HG03432 (cell line): ENCODE data around the gene AKR1C1.
"Not testable (repeated sequence)": the region's sequence is repeated elsewhere in the genome, so short reads cannot be mapped to it uniquely, and the experiment has no call there.

Experiments used
- ATAC-seq: cut with Tn5 transposase; IDR thresholded peaks from one replicate; pipeline ENCODE4 v1.9.1; 2021; ENCODE audit warnings: mild to moderate bottlenecking, moderate library complexity; ENCODE audit not compliant: unreplicated experiment

Gene AKR1C1

DNA sequence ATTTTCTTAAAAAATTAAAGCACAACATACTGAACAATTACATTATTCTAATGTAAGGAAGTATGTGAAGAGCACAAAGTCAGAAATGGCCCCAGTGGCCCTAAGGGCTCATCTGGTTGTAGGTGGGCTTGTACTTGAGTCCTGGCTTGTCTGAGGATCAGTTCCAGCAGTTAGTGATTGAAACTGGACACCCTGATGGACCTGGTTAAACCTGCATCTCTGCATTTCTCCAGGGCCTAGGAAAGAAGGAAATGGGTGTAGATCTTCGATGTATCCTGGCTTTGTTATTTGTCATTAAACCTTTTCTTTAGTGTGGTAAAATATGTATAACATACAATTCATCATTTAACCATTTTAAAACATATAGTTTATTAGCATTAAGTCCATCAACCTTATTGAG, 50.2 kb downstream of the AKR1C1 start:
- ATAC-seq = no peak

DNA sequence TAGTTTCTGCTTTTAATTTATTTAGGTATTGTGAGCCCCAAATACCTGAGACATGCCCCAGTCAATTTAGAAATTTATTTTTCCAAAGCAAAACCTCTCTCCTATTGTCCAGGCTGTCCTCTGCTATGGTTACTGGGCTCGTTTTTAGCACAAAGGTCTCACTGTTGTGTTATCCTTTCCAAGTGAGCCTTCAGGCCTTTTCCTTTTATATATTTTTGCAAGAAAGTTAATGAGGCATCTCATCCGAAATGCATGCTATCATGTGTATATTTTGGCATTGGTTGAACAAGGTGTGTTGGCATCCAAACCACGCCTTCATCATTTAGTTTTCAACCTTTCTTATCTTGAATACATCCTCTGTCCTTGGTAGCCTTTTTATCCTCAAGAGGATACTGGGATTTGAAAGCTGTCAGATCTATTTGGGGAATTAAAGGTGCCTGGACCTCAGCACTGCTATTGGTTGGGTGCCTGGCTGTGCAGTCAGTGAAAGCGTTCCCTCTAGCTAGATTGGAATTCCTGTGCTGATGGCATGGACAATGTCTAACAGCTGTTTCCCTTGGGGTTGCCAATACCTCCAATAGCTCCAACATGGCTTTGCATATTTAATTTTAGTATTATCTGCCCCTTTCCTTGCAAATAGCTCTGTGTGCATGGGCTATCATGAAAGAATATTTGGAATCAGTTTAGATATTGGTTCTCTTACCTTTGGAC, 51.1 kb downstream of the AKR1C1 start:
- ATAC-seq = not testable (repeated sequence)

DNA sequence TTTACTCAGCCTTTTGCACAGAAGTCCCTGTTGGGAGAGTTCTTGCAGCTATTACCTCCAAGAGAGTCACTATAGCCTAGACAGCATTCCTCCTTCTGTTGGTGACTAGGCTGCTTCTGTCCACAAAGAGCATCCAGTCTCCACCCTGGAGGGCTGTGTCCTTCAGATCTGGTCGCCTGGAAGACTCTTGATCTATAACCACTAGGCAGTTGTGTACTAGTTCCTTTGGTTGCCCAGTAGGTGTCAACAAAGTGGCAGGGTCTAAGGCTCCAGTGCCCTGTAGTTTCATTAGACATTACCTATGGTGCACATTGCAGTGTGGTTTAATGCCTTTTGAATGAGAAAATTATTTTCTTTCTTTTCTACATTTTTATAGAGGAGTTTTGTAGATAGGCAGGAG, 51.7 kb downstream of the AKR1C1 start:
- ATAC-seq = no peak

DNA sequence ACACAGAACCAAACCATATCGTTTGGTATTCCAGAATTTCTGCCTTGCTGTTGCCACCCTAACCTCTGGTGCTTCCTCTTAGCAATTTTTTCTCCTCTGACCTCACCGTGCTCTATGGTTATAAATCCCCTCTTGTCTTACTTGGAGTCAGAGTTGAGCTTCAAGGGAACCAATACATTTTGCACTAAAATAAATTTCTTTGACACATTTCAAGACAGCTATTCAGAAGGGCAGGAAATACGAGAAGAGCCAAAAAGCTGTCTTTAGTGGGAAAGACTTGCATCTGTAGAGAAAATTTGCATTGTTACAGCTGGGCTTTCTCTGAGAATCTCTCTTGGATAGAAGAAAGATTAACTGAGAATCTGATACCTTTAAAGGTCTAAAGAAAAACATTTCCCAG, 54.9 kb downstream of the AKR1C1 start:
- no peak for ATAC-seq

DNA sequence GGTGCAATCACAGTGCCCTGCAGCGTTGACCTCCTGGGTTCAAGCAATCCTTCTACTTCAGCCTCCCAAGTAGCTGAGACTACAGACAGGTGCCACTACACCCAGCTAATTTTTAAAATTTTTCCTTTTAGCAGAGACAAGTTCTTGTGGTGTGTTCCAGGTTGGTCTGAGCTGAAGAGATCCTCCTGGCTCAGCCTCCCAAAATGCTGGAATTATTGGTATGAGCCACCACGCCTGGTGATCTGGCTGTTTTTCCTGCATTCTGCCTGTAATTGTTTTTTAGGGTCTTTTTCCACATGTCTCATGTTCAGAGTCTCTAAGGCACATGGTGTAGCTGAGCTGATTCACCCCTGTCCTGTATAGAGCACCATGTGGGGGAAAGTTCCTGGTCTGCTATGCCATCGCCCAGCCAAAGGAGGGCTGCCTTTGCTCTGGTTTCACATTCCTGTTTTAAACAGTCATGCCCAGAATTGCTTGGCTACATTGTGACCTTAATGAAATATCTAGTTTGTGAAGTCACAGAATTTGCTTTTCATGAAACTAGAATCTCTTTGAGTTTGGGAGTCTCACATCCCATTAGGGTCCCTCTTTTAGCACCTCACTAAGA, 55.6 kb downstream of the AKR1C1 start:
- ATAC-seq = not testable (repeated sequence)

DNA sequence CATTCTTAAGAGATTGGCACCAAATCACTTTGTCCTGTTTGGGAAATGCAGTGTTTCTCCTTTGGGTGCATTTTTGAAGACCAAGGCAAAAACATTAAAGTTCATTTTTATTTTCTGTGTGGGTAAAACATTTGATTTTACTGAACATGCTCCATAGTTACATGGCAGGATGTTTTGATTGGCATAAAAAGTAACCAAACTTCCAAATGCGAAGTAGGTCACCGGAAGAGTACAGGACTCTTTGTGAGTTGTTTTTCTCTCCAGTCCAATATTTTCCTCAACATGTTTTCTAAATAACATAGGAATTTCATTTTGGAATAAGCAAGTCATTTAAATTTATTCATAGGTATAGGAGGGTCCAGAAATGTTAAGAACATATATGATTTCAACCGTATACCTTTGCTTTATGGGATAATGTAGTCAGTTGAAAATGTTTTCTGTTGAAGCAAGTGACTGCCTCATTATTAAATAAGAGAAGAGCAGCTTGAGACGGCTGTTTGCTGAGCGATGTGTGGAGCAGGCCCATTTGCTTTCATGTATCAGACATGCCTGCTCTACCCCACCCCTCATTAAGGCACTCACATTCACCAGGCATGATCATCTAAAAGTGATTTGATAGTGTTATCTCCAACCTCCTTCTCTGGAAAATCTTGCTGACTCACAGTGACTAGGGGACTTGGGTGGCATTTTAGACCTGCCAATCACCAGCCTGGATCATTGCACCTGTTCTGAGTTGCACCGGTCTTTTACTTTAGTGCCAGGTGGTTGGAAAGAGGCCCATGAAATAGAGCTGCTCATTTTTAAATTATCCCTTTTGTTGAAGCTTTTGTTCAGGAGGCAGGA, 56.8 kb downstream of the AKR1C1 start:
- ATAC-seq = not testable (repeated sequence)

DNA sequence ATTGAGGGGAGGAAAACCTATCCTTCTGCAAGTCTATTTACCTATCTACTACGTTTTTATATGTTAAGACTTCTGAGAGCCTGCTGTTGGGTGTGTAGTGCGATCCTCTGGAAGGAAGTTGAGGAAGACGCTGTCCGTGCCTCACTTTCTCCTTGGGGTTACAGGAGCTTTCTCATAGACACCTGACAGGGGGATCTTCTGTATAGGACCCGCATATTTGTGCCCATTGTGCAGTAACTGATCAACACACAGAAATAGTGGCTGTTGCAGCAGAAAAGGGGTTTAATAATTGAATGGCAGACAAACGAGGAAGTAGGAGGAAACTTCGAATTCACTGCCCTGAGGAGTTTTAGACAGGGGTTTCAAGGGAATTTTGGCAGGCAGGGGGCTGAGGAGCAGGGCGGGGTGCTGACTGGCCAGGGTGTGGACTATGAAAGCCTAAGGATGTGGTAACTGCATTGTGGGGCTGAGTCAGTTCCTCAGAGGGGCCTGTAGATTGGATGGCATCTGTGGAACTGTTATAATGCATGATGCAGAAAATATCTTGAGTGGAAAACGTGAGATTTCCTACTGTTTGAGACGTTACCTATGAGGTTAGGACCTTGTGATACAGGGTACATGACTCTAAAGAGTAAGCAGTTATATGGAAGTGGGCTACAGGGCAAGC, 58.5 kb downstream of the AKR1C1 start:
- ATAC-seq = not testable (repeated sequence)

DNA sequence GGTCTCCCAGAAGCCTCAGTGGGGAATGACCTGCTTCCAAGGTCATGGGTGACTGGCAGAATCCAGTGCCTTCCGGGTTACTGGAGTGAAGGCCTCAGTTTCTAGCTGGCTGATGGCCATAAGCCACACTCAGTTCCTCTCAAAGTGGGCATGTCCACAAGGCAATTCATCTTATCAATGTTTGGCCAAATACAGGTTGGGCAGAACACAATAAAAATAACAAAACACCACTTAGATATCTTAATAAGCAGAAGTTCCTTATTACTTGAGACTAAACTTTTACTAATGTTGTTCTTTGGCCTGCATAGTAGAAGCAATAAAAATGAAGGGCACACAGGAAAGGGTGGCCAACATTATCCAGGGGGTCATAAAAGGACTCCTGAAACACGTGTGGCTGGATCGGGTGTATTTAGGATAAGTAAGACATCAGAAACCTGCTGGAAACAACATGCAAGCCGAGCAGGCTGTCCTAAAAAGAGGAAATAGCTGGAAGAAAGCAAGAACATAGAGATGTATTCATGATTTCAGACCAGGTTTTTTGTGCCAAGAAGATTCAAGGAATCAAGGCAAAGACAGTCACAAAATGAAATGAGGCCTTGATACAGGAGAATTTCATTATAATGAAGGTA, 60.1 kb downstream of the AKR1C1 start:
- ATAC-seq = no peak

DNA sequence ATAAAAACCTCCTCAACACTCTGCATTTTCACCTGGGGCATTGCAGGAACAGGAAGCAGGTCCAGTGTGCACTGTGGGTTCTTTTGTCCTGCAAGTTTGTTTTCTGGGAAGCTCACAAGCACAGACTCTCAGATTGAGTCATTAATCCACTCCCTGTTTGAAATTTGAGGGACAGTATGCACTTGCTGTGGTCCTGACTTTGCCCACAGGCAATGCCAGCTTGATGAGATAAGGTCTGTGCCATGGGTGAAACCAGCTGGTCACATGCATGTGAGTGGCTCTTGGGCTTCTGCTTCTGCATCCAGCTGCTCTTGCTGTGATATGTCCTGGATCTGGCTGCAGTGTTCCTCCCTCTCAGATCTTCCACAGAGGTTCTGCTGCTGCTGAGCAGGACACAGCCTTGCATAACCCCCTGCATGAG, 62.3 kb downstream of the AKR1C1 start:
- ATAC-seq = not testable (repeated sequence)

DNA sequence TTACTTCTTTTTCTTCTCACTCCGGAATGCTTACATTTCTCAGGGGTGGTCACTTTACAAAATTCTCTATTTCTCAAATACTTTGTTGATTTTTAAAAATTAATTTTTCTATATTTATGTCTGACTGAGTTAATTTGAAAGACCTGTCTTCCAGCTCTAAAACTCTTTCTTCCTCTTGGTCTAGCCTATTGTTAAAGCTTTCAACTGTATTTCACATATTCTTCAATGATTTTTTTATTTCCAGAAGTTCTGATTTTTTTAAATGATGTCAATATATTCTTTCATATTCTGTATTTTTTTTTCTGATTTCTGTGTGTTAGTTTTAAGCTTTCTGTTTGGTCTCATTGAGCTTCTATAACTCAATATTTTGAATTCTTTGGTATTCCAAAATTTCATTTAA, 67.8 kb downstream of the AKR1C1 start:
- no peak for ATAC-seq

DNA sequence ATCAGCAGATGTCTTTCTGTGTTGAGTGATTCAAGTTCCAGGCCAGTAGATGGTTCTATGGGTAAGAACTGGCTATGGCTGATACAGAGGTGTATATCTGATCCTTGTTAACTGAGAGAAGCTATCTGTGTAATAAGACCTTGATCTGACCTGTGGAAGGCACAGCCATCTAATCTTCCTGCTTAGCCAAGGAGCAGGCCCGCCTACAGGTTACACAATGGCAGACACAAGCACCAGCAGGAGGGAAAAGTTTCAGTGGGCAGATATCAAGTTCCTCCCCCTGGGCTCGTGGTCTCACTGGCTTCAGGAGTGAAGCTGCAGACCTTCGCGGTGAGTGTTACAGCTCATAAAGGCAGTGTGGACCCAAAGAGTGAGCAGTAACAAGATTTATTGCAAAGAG, 68.4 kb downstream of the AKR1C1 start:
- not testable (repeated sequence) for ATAC-seq

DNA sequence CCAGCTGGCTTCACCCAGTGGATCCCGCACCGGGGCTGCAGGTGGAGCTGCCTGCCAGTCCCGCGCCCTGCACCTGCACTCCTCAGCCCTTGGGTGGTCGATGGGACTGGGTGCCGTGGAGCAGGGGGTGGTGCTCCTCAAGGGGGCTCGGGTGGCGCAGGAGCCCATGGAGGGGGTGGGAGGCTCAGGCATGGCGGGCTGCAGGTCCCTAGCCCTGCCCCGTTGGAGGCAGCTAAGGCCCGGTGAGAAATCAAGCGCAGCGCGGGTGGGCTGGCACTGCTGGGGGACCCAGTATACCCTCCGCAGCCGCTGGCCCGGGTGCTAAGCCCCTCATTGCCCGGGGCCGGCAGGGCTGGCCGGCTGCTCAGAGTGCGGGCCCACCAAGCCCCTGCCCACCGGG, 69.2 kb downstream of the AKR1C1 start:
- ATAC-seq = not testable (repeated sequence)
